DLD1 (cell line): ENCODE results near the gene POU3F3.

ENCODE experiments used
- in situ Hi-C: cut with HindIII; loops from 2 replicates; pipeline ENCODE4 v1.10.0; 2017; ENCODE audit warnings: low sequenced_read_pairs

POU3F3 gene

GRCh38 chr2:104853534-104854497, at the start of gene POU3F3:
POU3F3 (plus strand) TSS chr2:104854115; CDS start chr2:104855511, 1,396 bp downstream.
- in situ Hi-C loops: no loop called here

DNA sequence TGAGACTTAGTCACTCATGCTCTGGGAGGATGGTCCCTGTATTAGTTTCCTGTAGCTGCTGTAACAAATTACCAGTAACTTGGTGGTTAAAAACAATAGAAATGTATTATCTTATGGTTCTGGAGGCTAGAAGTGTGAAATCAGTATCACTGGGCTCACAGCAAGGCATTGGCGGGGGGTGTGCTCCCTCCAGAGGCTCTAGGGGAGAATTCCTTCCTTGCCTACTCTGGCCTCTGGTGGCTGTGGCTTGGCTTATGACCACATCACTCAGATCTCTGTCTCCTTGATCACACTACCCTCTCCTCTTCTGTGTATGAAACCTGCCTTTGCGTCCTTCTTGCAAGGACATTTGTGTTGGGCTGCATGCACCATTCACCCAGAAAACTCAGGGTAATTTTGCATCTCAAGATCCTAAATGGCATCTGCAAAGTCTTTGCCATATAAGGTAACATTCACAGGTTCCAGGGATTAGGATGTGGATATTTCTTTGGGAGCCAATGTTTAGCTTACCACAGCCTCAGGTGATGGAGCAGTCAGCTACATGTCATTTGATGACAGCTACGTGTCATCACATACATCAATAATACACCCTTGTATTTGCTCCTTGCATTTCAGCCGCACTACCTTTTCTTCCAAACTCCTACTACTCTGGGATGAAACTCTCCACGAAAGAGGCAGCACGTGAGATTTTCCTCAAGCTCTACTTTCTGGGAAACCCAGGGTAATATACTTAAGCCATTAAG, 49.6 kb upstream of the POU3F3 start:
- in situ Hi-C loops: no loop called here

GRCh38 chr2:104812286-104812685, 41.6 kb upstream of the POU3F3 start:
- in situ Hi-C loops: no loop called here

DNA sequence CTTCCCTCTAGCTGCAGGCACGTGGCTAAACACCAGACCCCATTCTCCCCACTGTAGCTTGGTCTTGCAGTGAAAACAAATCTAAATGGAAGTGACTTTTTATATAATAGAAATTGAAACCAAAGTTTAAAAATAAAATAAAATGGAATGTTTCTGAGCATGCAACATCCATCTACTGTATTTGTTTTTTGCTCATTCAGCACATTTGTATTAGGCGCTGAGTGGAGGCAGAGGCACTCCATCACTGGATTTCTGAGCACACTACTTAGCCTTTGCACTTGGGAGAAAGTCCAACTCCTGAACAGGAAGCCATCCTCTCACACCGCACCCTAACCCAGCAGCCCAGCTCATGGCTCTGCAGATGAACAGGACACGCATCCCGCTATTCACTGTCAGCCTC, 37.8 kb upstream of the POU3F3 start:
- in situ Hi-C loops: no loop called here

DNA sequence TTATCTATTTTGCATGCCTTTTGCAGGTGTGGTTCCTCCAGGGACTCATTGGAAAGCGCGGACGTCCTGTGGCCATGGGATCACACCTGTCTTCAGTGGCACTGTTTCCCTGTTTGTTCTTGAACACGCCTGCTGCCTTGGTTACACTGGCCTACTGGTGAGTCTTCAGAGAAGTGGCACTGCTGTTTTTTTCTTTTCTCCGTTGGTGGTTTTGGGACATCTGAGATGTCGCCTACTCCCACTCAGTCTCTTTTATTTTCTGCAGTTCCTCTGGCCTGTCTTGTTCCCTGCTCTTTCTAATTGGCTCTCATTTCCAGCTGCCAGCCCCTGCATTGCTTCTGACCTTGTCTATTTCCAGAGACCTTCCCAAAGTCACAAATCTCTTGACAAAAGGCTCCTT, 35.7 kb upstream of the POU3F3 start:
- in situ Hi-C loops: no loop called here

- in situ Hi-C loops: no loop called here
Observed at GRCh38 chr2:104820126-104820525, 33.8 kb upstream of the POU3F3 start.

DNA sequence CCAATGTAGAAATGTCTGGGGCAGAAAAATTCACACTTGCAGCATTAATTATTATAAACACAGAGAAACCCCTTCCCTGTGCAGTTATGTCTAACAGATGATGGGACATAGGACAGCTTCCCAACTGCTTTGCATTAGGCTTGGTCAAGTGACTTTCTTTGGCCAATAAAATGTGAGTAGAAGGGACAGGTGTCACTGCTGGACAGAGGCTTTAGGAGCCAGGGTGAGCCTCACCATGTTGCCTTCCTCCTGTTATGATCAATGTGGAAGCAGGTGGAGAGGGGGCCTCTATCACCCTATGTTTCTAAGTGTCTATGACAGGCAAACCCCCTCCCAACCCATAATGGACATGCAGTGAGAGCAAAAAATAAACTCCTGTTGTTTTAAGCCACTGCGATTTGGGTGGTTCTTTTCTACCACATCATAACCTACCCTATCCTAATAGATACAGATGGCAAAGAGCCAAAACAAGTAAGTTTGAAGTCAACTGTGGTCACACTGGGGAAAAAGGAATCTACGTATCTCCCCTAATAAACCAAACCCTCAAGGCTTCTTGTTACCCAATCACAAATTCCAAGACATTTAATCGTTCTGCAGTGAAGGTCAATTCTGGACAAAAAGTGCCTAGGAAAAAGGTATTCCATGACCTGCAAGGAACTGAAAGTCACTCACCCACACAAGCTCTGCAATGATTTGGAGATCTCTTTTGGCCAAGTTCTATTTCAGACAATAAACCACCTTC, 28.6 kb upstream of the POU3F3 start:
- in situ Hi-C loops: no loop called here

DNA sequence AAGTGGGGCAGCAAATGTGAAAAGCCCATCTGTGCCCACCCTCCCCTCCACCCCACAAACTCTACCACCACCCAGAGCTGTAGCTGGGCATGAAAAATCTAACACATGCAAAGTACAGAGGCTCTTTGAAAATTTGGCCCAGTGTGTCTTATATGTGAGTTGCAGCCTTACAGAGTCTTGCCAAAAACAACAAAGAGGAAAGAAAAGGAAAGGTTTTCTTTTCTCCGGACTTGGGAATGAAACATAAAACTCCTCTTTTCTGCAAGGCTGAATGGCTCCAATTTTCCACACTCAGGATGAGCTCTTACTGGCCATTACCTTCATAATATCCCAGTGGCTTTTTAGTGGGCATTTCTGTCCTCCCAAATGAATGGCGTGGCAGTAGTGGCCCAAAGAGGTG, 27.9 kb upstream of the POU3F3 start:
- in situ Hi-C loops: no loop called here

DNA sequence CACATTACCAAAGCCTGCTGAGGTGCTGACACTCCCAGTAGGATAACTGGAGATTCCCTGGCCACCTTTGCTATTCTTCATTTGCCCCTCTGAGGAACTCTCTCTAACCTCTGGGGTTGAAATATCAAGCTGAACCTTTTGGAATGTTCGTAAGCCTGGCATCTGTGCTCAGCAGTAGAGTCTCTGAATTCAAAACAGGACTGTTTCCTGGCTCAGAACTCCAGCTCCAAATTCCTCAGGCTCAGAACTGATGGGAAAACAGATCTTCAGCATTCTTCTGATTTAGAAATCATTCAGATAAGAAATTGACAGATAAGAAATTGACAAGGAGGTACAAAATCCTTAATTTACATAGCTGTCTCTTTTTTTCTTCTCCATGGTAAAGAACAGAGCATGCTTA, 22.2 kb upstream of the POU3F3 start:
- in situ Hi-C loops: no loop called here

DNA sequence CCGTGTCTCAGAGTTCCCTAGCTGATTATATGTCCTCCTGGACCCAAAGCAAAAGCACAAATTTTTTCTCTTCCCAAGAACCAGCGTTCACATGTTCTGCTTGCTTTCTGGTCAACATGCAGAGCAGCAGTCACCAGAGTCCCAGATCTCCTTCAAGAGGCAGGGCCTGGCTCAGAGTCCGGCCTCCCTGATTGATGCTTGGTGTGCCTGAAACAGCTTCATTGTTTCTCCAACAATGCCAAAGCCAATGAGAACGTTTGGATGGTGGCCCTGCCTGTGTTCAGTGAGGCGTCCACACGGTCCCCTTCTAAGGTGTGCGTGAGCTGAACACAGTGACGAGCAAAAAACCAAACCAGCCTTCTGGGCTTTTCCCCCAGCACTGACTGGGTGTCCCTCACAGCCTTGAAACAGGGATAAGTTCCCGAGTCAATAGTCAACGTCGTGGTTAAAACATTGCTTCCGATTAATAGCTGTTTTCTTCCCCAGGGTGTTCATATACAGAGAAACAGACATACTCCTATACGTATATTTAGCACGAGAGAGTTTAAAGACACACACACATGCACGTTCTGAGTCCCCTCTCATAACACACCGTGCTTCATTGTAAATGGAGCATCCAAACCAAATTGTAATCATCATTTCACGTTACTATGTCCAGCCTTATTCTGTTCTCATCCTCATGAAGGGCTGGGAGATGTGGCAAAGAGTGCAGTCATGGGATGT, 19.3 kb upstream of the POU3F3 start:
- in situ Hi-C loops: no loop called here

- in situ Hi-C loops: no loop called here
Observed at GRCh38 chr2:104836265-104836664, 17.6 kb upstream of the POU3F3 start.

- in situ Hi-C loops: no loop called here
Observed at GRCh38 chr2:104836841-104837240, 17.1 kb upstream of the POU3F3 start.

DNA sequence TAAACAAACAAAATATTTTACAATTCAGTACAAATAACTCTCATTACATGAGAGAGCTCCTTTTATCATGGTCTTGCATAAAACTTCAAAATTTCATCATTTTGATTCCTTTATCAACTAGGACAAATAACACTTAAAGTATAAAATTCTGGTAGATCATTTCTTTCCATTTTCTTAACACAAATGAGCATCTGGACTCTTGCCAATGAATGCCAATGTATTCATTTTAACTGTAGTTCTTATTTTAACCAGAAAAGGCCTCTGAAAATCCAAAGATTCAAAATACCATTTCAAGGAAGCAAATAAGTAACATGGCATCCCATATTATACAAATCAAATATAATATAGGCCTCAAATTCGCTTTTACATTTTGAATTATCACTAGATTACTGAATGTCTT, 13.8 kb upstream of the POU3F3 start:
- in situ Hi-C loops: no loop called here

DNA sequence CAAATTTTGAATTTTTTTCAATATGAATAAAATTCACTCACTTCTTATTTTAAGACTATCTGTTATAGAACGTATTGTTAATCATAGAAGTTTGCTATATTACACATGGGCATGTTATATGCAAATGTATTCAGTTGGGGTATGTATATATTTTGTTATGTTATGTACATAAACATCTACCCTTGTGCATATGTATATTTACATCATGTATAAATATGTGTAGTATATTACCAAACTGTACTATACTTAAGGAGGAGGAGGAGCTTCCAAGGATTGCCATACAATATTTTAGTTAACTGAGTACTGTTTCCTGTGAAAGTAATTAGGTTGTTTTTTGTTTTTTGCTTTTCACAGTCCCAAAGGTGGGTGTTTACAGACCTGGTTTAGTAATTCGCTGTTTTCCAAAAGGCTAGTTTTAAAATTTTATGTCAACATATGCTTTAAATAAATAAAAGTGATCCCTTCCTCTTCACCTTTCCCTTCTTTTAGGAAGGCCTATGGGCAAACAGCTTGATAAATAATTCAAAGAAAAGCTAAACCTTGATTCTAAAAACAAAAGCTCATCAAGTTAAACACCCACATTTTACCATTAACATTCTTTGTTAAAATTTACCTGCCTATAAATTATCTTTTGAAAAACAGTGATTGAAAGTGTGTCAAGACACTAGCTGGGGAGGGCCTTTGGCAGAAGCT, 12.9 kb upstream of the POU3F3 start:
- in situ Hi-C loops: no loop called here

DNA sequence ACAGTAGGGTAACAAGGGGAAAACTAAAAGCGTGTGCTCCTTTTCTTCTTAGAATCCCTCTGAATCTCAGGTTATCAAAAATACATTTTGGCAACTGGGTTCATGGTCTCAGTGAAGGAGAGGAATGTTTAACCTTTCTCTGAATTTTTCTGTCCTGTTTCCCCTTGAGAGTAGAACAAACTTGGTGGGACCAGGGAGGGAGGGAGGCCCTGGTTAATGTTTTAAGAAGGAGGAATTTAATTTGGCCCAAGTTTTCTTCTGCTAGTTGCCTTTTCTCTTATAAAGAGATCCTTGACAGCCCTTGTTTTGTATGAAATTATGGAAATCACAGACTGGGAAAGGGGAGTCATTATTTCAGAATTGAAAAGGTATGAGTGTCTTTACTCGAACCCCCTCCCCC, 12.2 kb upstream of the POU3F3 start:
- in situ Hi-C loops: no loop called here

GRCh38 chr2:104844807-104845551, 8.9 kb upstream of the POU3F3 start:
- in situ Hi-C loops: no loop called here

DNA sequence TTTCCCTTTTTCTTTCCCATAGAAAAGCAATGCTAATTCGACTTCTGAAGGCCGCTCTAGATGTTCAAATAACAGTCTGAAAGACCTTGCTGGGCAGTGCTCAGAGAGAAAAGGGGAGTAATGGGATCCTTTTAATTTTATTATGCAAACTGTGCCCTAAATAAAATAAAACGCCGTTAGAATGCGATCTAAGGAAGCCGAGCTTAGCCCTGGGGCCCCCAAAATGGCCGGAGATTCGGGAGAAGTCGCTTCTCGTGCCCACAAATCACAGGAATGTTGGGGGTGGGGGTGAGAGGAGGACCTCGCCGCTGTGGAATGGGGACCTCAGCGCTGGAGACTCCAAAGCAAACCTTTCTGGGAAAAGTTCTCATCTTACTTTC, 8.4 kb upstream of the POU3F3 start:
- in situ Hi-C loops: no loop called here

GRCh38 chr2:104845946-104846785, 7.7 kb upstream of the POU3F3 start:
- in situ Hi-C loops: no loop called here
